Measurements from ENCODE around the gene CSF1R.
A peak's percentile ranks its signal among the peaks of the same experiment; 100 is the strongest.

The CSF1R gene

DNA sequence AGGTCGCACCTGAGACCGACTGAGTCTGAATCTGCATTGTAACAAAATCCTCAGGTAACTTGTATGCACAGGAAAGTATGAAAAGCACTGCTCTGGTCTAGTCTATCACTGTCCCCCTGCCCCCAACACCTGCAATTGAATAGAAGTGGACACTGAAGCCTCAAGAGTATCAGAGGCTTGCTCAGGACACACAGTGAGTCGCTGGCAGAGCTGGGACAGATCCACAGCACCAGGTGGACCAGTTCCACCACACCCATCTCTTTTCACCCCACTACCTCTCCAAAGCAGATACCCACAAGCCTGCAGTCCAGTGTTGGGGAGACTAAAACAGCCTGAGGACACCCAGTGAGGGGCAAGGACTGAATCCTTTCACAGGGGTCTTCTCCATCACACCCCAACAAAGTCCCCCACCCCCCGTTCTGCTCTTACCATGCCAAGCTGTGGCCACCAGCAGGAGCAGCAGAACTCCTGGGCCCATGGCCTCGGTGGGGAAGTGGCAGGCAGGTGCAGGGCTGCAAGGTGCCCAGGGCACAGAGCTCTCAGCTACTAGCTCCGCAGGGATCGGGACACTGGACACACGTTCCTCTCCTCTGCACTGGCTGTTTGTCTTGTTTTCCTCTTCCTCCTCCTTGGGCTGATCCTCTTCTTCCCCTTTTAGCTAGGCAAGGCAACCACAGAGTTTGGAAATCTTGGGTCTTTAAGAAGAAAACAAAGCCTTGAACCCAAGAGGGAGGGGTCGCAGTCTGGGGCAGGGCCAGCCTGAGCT is at the start of gene CSF1R:
Gene CSF1R (minus strand): TSS at position 605 of the 766 bp plus-strand sequence. CDS start 127 bp downstream, at position 478.
- DNase-seq = no peak

DNA sequence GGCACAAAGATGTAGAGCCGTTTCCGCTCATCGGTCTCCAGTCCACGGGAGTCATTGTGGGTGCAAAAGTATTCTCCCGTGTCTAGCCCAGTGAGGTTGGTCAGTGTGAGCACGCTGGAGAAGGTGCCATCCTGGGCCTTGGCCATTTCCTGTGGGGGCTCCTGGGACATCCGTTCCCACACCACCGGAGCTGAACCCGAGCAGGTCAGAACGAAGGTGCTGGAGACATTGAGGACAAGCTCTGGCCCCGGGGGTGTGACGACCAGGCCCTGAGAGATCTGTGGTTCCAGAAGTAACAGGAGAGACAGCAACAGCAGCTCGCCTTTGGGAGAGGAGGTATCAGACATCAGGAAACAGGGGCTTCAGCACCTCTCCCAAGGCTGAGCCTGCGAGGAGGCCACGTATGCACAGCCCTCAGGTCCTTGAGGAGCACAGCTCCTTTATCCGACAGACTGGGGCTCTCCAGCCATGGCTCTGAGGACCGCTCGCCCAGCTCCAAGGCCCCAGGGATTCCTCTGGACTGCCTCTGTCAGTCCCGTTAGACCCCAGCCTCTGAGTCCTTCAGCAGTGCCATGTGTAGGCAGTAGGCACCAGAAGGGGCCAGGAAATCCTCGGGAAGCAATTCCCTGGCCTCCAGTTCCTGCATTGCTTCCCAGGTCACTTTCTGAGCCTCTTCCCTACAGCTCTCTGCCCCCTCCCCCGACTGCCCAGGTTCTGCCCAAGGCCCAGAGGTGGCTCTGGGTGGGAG is 49.4 kb upstream of the CSF1R start:
- no peak for DNase-seq

DNA sequence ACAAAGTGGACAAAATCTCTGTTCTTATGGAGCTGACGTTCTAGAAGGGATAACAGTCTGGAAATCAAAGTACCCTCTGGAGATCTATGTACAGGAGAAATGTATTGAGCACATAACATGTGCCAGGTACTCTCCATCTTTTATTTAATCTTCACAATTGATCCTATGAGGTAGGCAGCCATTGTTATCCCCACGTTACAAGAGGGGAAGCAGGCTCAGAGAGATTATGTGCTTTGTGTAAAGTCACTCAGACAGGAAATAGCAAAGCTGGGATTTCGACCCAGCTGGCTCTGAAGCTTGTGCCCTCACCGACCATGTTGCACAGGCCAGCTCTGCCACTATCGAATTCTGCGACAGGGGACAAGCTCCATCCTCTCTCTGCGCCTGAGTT is 47.8 kb upstream of the CSF1R start:
- DNase-seq = no peak

DNA sequence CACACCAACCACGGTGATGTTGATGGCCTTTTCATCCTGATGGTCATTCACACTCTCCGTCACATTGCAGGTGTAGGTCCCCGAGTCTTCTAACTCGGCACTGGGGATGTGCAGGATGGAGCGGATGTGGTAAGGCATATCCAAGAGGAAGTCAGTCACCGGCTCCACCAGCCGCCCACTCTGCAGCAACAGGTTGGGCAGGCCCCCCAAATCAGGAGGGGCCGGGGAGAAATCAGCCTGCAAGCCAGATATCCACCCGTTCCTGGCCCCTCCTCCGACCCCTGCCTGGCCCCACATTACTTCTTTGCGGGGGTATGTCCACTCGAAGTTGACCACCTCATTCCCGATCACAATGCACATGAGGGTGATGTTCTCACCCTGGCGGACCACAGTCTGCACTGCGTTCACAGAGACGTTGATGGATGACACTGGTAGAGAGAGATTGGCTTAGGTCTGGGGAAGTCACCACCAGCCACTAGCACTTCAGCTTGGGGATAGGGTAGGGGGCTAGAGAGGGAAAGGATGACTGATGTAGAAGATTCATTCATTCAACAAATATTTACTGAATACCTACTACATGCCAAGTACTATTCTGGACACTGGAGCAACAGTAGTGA is 47.3 kb upstream of the CSF1R start:
- DNase-seq = no peak

DNA sequence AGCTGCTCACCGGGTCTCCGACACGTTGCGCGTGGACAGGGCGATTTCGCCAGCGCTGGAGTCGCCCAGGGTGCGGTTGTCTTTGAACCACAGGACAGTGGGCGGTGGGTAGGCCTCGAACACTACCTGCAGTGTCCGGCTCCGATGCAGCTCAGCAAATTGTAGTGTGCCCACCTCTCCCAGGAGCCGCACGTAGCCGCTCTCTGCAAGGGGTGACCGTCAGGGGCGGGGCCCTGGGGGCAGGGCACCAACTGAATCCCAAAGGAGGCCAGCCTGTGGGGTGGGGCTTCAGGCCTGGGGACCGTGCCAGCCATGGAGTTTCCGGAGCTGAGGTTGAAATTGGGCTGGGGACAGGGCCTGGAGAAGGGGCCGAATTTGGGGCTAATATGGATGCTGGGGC is 46.4 kb upstream of the CSF1R start:
- DNase-seq = no peak

DNA sequence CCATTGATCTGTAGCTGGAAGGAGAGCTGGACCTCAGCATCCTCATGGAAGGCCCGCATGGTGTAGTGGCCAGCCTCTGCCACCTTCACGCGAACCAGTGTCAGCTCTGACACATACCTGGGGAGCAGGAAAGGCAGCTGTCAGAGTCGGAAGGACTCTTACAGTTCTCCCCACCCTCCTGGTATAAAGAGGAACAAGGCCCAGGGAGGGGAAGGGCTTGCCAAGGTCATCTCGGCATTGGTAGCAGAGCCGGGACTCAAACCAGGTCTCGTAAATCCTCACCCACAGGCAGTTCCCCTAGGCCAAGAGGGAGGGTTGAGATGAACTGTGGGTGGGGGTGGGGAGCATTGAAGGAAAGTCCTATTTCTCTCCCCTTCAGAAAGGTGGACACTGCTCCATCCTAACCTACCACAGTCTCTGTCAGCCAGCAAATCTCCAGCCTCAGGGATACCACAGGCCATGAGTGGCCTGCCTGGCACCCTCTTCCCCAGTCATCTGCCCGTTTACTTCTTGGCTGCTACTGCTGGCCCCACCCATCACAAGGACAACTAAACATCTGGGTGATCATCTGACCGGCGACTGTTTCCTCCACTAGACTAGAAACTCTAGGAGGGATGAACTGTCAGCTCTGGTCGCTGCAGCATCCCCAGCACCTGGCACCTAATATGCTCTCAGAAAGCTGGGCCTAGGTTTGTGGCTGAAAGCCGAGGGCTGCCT is 45.8 kb upstream of the CSF1R start:
- DNase-seq = no peak

DNA sequence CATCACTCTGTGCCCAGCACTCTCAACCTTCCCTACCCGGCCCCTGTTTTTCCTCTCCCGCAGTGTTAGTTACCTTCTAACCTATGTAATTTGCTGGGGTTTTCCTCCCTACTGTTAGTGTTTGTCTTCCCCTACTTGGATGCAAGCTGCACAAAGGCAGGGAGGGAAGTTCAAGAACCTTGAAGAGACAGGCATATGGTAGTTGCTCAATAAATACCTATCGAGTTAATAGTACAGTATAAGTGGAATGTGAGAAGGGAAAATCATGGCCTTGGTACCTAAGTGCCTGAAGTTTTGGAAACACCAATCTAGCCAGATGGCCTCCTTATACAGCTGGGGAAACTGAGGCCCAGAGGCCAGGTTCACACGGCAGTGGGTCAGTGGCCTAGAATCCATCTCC is 45.1 kb upstream of the CSF1R start:
- DNase-seq = no peak

DNA sequence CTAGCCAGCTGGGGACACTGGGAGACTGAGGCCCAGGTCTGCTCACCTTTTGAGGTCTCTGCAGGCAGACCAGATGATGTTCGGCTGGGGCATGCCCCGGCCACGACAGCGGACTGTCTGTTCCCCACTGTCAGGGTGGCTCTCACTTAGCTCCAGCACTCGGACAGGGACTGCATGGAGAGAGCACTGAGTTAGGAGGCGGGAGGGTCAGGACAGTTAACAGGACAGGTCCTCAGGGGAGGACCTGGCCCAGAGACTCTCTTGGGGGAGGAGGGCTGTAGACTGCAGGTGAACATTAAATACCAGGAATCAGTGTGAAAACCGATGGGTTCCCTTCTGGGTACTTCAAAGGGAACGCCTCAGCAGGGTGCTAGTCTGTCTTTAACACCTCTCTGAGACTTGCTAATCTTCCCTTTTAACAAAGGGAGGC is 44.2 kb upstream of the CSF1R start:
- no peak for DNase-seq

DNA sequence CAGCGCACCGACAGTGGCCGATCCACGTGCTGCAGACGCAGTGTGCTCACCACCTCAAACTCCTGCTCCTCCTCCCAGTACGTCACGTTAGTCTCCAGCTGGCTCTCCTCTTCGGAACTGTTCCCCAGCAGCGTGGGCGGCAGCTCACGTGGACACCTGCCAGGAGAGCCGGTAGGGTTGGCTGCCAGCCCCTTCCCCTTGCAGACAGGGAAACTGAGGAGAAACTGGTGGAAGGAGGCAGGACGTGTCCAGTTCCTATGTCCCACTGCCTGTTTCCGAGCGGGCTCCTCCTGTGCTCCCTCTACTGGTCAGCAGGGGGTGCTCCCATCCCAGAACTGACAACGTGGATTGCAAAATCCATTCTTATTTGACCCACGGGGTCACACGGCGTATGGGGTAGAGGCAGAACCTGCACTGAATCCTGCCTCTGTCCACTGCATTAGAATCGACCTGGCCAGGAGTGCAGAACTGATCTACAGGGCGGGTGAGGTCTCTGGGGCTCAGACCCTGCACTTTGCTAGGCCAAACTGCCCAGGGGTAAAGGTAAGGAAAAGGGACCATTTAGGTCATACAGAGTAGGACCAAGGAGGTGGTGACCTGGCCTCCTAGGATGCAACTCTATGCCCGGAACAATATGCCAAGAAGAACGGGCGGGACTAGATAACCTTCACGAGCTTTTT is 43.6 kb upstream of the CSF1R start:
- DNase-seq = peak; percentile 34

DNA sequence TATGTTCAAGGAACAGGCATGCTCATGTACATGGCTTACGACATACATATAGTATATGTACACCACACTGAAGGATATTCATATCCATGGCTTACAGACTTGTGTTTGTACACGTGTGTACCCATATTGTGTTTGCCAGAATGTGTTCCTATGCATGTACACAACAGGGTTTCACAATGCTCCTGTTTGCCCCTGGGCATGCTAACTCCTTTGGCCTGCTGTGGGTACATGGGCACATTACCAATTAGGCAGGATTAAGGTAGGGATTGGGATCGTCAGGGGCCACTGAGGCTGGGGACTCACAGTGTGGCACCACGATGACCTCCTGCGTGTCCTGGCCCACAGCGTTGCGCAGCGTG is 43.1 kb upstream of the CSF1R start:
- no peak for DNase-seq

DNA sequence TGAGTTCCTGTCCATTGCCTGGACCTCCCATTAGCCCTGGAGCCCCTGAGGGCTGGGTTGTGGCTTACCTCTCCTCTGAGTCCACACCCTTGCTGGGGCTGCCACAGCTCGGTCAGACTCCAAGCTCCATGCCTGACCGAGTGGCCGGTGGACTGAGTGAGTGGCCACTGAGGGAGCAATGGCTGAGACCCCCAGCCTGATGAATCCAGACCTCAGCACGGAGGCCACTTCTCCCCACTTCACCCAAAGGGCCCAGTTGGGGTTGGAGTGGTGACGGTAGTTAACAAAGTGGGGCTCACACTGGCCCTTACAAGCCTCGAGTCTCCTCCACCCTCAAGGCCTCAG is 40.5 kb upstream of the CSF1R start:
- DNase-seq = no peak

DNA sequence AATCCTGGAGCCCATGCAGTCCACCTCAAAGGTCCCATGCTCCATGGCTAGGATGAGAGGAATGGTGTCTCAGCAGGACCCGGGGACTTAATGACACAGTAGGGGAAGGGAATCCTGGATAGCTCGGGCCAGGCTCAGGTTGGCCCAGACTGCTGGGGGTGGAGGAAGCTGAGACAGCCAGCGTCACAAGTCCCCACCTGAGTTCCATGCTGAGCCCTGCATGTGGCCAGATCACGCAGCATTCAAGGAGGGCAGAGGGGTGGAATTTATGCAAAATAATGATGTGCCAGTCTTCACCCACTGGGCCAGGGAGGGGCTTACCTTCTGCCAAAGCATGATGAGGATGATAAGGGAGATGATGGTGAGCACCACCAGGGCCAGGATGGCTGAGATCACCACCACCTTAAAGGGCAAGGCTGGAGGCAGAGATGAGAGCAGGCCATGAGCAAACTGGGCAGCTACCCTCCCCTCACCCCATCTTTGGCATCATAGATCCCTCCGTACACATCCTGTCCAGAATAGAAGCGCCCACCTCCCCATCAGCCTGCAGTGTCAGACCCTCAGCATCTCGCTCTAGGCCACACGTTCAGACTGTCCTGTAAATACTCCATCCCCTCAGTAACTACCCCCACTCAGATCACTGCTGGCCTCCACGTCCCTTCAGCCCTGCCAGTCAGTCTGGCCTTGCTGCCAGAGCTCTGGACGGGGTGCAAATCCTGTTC is 40.0 kb upstream of the CSF1R start:
- DNase-seq = no peak

DNA sequence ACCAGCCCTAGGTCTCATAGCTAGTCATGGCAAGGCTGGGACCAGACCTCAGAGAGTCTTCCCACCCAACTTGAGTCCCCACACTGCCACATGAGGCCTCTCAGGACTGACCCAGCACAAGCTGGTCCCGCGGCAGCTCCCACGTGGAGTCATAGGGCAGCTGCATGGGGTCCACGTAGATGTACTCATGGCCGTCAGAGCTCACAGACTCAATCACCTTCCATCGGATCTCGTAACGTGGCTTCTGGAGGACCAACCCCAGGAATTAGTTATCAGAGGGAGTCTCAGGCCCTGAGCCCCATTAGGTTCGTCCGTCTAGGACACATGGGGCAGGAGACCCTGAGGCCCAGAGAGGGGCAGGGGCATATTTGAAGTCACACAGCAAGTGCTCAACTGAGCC is 39.0 kb upstream of the CSF1R start:
- no peak for DNase-seq

DNA sequence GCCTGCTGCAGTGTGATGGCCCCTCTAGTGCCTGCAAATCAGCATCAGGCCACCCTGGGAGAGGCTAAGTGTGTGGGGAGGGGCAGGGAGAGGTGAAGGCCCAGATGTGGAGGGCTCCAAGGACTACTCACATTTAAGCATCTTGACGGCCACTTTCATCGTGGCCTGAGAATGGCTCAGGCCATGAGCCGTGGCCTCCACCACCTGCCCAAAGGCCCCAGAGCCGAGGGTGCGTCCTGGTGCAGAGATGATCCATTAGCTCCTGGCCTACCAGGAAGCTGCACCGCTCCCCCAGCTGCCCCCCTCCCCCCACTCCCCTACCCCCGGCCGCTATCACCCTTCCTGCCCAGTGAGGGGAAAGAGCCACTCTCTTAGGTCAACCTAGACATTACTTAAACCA is 38.2 kb upstream of the CSF1R start:
- DNase-seq = no peak

DNA sequence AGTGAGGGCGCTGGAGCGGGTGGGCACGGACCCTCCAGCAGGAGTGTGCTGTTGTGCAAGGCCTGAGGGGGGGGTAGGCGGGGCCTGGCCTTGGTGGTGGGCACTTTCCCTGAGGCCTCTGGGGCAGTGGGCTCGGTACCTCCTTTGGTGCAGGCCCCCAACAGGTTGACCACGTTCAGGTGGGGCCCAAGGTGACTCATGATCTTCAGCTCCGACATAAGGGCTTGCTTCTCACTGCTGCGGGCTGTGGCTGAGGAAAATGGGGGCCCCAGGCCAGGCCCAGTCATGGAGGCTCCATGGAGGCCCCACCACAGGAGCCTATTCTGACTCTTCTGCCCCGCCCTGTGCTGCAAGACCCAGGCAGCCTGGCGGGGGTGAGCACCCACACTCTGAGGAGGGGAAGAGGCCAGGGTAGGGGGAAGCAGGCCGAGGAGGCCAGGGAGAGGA is 37.8 kb upstream of the CSF1R start:
- DNase-seq = no peak

DNA sequence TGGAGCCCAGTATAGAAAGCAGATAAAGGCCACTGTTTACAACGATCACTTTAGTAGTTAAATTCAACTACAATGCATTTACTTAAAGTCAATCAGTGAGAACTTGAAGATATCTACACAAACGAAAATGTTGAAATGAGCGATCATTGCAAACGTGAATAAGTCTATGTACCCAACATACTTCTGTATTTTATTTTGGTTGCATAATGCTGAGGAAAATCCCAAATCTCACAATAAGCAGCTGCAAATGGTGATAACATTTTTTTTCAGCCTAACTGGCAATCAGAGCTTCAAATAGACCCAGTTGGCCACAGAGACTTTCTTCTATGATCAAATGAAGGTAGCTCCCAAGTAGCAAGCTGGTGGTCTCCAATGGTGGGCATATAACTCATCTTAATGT is 37.2 kb upstream of the CSF1R start:
- no peak for DNase-seq

DNA sequence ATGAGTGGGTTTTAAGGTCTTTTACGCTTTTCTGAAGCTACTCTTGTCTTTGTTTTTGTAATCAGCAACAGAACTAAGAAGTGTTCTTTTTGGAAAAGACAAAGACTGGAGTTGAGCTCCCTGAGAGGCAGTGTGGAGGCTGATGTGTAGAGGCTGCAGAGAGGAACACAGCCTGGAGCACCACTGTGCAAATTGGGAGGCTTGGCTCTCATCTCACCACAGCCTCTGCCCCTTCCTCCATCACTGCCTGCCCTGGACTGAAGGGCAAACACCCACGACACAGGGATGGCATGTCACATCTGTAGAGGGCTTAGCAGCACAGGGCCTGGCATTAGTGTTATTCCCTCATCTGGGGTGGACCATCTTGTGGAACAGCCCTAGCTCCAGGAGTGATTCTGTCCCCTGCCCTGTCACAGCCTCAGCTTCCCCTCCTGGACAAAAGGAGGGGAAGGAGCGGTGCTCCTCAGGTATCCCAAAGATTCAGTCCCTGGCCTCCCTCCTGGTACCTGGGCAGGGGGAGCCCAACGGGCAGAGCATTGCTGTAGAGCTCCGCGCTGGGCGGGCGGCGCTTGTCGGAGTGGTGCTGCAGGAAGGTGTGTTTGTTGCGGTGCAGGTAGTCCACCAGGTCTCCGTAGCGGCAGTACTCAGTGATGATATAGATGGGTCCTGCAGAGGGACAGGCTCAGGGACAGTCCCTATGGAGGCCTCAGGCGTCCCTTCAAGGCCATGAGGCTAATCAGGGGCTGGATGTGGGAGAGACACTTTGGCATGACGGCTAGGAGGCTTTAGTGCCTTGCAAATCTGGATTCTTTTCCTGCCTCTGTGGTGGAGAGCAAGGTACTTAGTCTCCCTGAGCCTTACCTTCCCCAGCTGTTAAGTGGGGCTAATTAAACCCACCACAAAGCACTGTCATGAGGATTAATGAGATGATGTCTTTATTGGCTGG is 36.5 kb upstream of the CSF1R start:
- no peak for DNase-seq

DNA sequence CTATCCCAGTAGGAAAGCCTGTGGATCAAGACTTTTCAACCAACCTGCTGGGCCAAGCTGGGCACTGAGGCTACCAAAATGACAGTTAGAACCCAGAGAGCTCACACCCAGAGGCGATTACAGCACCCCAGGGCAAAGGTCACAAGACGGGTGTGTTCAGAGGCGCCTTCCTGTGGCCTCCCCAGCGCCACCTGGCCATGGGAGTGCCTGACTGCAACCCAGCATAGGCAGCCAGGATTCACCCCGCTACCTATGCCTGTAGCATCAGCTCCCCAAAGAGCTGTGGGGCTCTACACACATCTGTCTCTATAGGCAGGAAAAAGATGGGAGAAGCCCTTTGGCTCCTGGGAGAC is 35.8 kb upstream of the CSF1R start:
- no peak for DNase-seq

DNA sequence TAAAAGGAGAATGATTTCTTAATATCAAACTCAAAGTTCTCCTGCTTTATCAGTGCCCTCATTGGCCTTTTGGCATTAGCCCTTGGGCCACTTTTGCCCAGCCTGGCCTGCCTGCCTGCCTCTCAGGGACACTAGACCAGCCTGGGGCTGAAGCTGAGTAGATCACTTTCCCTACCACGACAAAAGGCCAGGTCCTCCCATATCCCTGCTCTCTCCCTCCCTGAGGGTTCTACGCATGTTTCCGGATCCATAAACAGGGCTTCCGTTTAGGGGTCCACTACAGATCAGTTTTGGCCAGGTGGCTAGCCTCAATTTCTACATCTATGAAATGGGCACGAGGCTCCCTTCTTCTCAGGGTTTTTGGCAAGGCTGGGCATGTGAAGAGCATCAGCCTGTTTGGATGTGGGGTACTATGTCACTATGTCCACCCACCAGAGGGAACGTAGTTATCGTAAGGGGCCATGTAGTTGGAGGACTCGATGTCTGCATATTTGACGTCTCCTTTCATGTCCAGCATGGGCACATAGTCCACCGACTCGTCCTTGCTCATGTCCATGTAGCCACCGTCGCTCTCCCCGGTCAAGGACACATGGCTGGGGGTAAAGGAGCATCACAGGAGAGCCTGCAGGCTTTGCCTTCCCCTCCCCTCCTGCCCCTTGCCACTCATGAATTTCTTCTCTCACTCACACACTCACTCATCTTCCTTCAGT is 35.2 kb upstream of the CSF1R start:
- no peak for DNase-seq
